GM21529 (cell line): Measurements from ENCODE around the gene QDPR.

Experiments
- ATAC-seq: cut with Tn5 transposase; IDR thresholded peaks from one replicate; pipeline ENCODE4 v1.9.1; 2021; ENCODE audit not compliant: unreplicated experiment

QDPR gene

DNA sequence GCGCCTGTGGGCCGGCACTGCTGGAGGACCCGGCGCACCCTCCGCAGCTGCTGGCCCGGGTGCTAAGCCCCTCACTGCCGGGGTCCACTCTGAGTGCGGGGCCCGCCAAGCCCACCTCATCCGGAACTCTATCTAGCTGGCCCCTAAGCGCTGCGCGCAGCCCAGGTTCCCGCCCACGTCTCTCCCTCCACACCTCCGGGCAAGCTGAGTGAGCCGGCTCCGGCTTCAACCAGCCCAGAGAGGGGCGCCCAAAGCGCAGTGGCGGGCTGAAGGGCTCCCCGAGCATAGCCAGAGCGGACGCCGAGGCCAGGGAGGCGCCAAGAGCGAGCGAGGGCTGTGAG, 75.2 kb downstream of the QDPR start:
- no peak for ATAC-seq
